Measurements from ENCODE around the gene ICAM4. TPM values are rescaled to one million over a fixed set of nuclear protein-coding genes. Genes with fewer than 3 reads are reported as not detected.
A peak's percentile ranks its signal among the peaks of the same experiment; 100 is the strongest.

ICAM4 gene
- total and polyA plus RNA-seq, 2 donors (not counting 3 experiments of a cell fraction or from before 2014, with no cell fraction given): 0.44 to 0.49 TPM

GRCh38 chr19:10268071-10268470, 18.7 kb upstream of the ICAM4 start:
- POLR2A ChIA-PET: interaction anchor here (0.5 kb wide), 1 partner anchor 280 kb away, joined by 8 read pairs; no protein-coding TSS in a partner anchor
- no TSS peak for BruUV-seq (replicated peaks)
- Histone ChIP-seq H3K9me3 (replicated peaks; ENCODE audit: control insufficient read depth, insufficient read depth, low read length) (no peaks in the 10 kb centered on the region), H3K9ac (replicated peaks; ENCODE audit: extremely low read depth, insufficient read depth, low read length) (peak overlapping the region; percentile 19), H3K27ac (ENCODE audit: insufficient read depth, low read depth, low read length) (peak overlapping the region; percentile 55), H3K9me1 (replicated peaks; ENCODE audit: control insufficient read depth, extremely low read depth, insufficient read depth, low read length) (no peaks in the 10 kb centered on the region), H3K4me2 (ENCODE audit: insufficient read depth, low read length) (peak overlapping the region; percentile 15), H3K4me3 (replicated peaks in 1 of 3; ENCODE audit: insufficient read depth in 1 of 3, low read depth in 1 of 3, low read length in 3 of 3) (no peak overlapping the region), H4K20me1 (replicated peaks; ENCODE audit: control insufficient read depth, extremely low read depth, insufficient read depth, low read length) (no peaks in the 10 kb centered on the region), H3K4me1 (ENCODE audit: control insufficient read depth, extremely low read depth, insufficient read depth, low read length) (peaks cover 36% of the 10 kb centered on the region), H3K27me3 (ENCODE audit: control insufficient read depth in 2 of 2, insufficient read depth in 2 of 2, low read length in 2 of 2) (no peaks in the 10 kb centered on the region), H3K79me2 (ENCODE audit: control insufficient read depth, insufficient read depth, low read length) (no peaks in the 10 kb centered on the region), H3K36me3 (ENCODE audit: control insufficient read depth in 2 of 2, extremely low read depth in 1 of 2, insufficient read depth in 2 of 2, low read length in 2 of 2) (no peaks in the 10 kb centered on the region), H2AFZ (ENCODE audit: low read depth, low read length) (peak overlapping the region; percentile 67)
- FAIRE-seq (peak; percentile 81), DNase-seq (ENCODE audit: low read depth, low spot score) (peak; percentile 37)
- CTCF ChIA-PET: interaction anchor here (0.6 to 9.0 kb wide), 4 partner anchors 10 to 216 kb away, joined by 4 to 411 read pairs (median 66); no protein-coding TSS in a partner anchor
- TF ChIP-seq POLR2AphosphoS5 (IDR thresholded peaks at IDR 0.05; ENCODE audit: insufficient read depth, low read depth, low read length) (peak; percentile 20), CTCF (IDR thresholded peaks at IDR 0.05; ENCODE audit: extremely low read depth in 1 of 2, insufficient read depth in 1 of 2, low read depth in 1 of 2, low read length in 2 of 2) (no peak)
- dilution Hi-C loops (cut with MboI; ENCODE audit: extremely low pct_ligation_motif_present, low sequenced_read_pairs) (no loop called here), intact Hi-C loops (cut with micrococcal nuclease) (loop anchor here (1.0 to 2.0 kb wide), 2 partner anchors 9 to 113 kb away; partner anchors contain the start of gene TYK2)
